Heart left ventricle (tissue), 16 donors: ENCODE data around the gene AFAP1L2. TPM values are rescaled to one million over a fixed set of nuclear protein-coding genes. Genes with fewer than 3 reads are reported as not detected.
A peak's percentile ranks its signal among the peaks of the same experiment; 100 is the strongest.

Experiments
- ATAC-seq, 4 donors: fragments of 200-7000 bp; cut with Tn5 transposase; one replicate each; pipeline ENCODE4 v1.9.1; 2020 to 2022; ENCODE audit warnings: moderate library complexity in 4 of 4, mild to moderate bottlenecking in 3 of 4, moderate number of reproducible peaks in 1 of 4
- DNase-seq, 5 donors: peaks; one replicate each; pipeline ENCODE4 v3.0.0-alpha.2; 2020
- H3K27ac ChIP-seq, 12 donors: fragments of 200-600 bp; sonication (generic) in 4 of 12; one replicate each; pipeline versions ENCODE4 v1.5.0 to v1.8.0; 2016 to 2022; ENCODE audit warnings: mild to moderate bottlenecking in 2 of 12
- H3K27me3 ChIP-seq, 9 donors: fragments of 200-600 bp; sonication (generic) in 2 of 9; one replicate each; pipeline versions ENCODE4 v1.5.1 to v1.8.0; 2016 to 2022; ENCODE audit warnings: mild to moderate bottlenecking in 3 of 9
- H3K36me3 ChIP-seq, 9 donors: fragments of 200-600 bp; sonication (generic) in 2 of 9; one replicate each; pipeline versions ENCODE4 v1.5.0 to v1.8.0; 2018 to 2022; ENCODE audit warnings: mild to moderate bottlenecking in 2 of 9
- H3K4me1 ChIP-seq, 12 donors: fragments of 200-600 bp; sonication (generic) in 4 of 12; one replicate each; pipeline versions ENCODE4 v1.5.0 to v1.8.0; 2016 to 2022; ENCODE audit warnings: mild to moderate bottlenecking in 3 of 12
- H3K4me3 ChIP-seq, 12 donors: fragments of 200-600 bp; sonication (generic) in 4 of 12; one replicate each; pipeline versions ENCODE4 v1.5.0 to v1.8.0; 2017 to 2022; ENCODE audit warnings: mild to moderate bottlenecking in 9 of 12, moderate library complexity in 4 of 12
- H3K9me3 ChIP-seq, 12 donors: fragments of 200-600 bp; sonication (generic) in 4 of 12; one replicate each; pipeline versions ENCODE4 v1.5.0 to v1.8.0; 2016 to 2022; ENCODE audit warnings: mild to moderate bottlenecking in 1 of 12
- CTCF ChIP-seq, 12 donors: fragments of 200-600 bp; sonication (generic) in 4 of 12; IDR thresholded peaks; one replicate each; pipeline versions ENCODE4 v1.5.0 to v1.8.0; 2018 to 2022; ENCODE audit warnings: antibody characterized with exemption in 12 of 12, mild to moderate bottlenecking in 5 of 12
- POLR2A ChIP-seq, 2 donors: fragments of 450-650 bp; IDR thresholded peaks; one replicate each; pipeline ENCODE4 v1.6.1; 2017; ENCODE audit warnings: antibody characterized with exemption in 2 of 2, mild to moderate bottlenecking in 2 of 2, moderate library complexity in 2 of 2
- WGBS, 4 donors: extraction: QIAGEN DNeasy Blood & Tissue Kit in 2 of 4; methylation state at CpG; one replicate each; pipeline versions ENCODE4 v1.1.5 to v1.1.7; 2013 to 2018; 5-methylcytosine and 5-hydroxymethylcytosine counted together
- intact Hi-C, 10 donors: fragments of 100-400 bp; cut with DNase I; formaldehyde crosslinking; loops; one replicate each; pipeline versions ENCODE4 v1.11.1 to v1.14.2; 2022
- polyA plus RNA-seq, 2 donors: library from polyadenylated mRNA; stranded (reverse); fragments of 200-250 nt; gene quantifications; one replicate each; pipeline ENCODE4 v1.2.3, GENCODE V29; 2013
- total RNA-seq, 9 donors: library from RNA; depleted of rRNA in 2 of 9; stranded (reverse); fragments of >200 nt in 2 of 9; fragmentation: NEBNext Ultra II Directional in 3 of 9; extraction: Animal tissue kit (Norgen Biotek cat#: 25700) in 3 of 9; gene quantifications; one replicate each; pipeline versions ENCODE4 v1.1.0 to v1.2.4, GENCODE V29; 2016 to 2023
- donor health status: ischemic (EF 13 %, LVEDD 7.1; RV severe dilation, severe dysfunction).
- donor health status: healthy with polysubstance abuse.
- donor health status: DM: no; HTN: yes; CAD: no.
- donor health status: DM: no; HTN: no; CAD: no.
- donor health status: ischemic (EF 25% LVEDD 6.9; RV normal size, moderate dysfunction).
- donor health status: ischemic (EF 25% LVEDD 5.7; RV mildly dilated, moderate dysfunction).
- donor health status: healthy.
- donor health status: DM: yes; HTN: yes; CAD: no.
- donor health status: ischemic (EF 35%, LVEDD 5.7; RV mildly dilated, moderate dysfunction).
- donor health status: nonischemic (EF 11% LVEDD 7.7; RV severe dilation, severe dysfunction).
- donor health status: DM: yes; HTN: yes; CAD: no.
- donor health status: PGD.
- donor health status: ischemic (EF 29% LVEDD 5.4; RV normal size, mild dysfunction).
- donor health status: nonischemic (EF 23%, LVEDD 6.1; RV moderate dilation, normal function).

AFAP1L2 gene
- total and polyA plus RNA-seq, 11 donors = 2.8 to 8.2 (median 4.3) TPM

GRCh38 chr10:114403541-114404161 lies 651 bp downstream of the AFAP1L2 start:
- peak; percentile 44 to 71 (median 59) for ATAC-seq
- Histone ChIP-seq H3K9me3 (peaks cover 0 to 2% (median 0%) of the 10 kb centered on the region in 12 donors), H3K4me1 (peaks cover 4 to 66% (median 27%) of the 10 kb centered on the region in 12 donors), H3K36me3 (no peaks in the 10 kb centered on the region), H3K27me3 (peaks cover 0 to 39% (median 5%) of the 10 kb centered on the region in 9 donors), H3K4me3 (peak overlapping the region; percentile 52 to 71 (median 61)), H3K27ac (peak overlapping the region; percentile 37 to 76 (median 68))
- intact Hi-C loops = loop anchor here in 5 of 10 donors (5.0 to 10.0 kb wide), 5 partner anchors 66 to 101 kb away; no protein-coding TSS in a partner anchor
- WGBS, 4 donors = 0 to 2% (median 1%) methylated on average over 32 to 44 of the region's 44 CpGs
- TF ChIP-seq CTCF (IDR thresholded peaks at IDR 0.05) = peak in 9 of 12 donors; percentile 11 to 50 (median 31)
- no peak for TF ChIP-seq POLR2A (IDR thresholded peaks at IDR 0.05)
- peak in 4 of 5 donors; percentile 55 to 74 (median 58) for DNase-seq

DNA sequence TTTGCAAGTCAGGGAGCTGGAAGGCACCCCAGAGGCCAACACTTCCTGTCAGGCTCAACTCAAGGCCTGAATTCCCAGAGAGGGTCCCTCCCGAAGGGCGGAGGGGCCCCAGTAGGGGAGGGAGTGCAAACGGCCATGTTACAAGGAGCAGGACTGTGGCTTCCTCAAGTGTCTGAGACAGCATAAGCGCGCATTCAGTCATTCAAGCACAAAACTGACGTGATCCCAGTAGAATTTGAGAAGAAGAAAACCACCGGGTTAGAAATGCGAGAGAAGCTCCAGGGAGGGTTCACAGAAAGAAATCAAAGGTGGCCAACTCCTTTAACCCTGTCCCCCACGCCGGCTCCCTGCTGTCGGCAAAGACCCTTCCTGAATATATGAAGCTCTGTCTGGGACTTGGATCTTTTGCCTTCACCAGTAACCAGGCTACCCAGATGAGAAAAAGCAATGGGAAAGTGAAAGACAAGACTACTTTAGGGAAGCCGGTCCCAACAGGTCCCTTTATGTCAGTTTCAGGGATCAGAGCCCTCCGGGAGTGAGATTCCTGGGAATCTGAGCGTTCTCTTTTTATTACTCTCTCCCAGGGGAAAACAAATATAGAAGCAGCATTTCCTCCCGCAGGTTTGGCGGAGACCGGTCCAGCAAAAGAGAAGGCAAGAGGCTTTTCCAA lies 1.3 kb downstream of the AFAP1L2 start:
- peaks cover 0 to 39% (median 5%) of the 10 kb centered on the region in 9 donors for H3K27me3 ChIP-seq
- DNase-seq (no peak), ATAC-seq (peak in 1 of 4 donors; percentile 16)
- H3K4me1 ChIP-seq = peaks cover 4 to 71% (median 29%) of the 10 kb centered on the region in 12 donors
- WGBS, 4 donors = 27 to 30% (median 28%) methylated on average over 17 of the region's 17 CpGs
- H3K9me3 ChIP-seq = peaks cover 0 to 2% (median 0%) of the 10 kb centered on the region in 12 donors
- H3K36me3 ChIP-seq = no peaks in the 10 kb centered on the region
- no peak for TF ChIP-seq CTCF (IDR thresholded peaks at IDR 0.05)
- no peak for TF ChIP-seq POLR2A (IDR thresholded peaks at IDR 0.05)
- intact Hi-C loops = loop anchor here in 5 of 10 donors (5.0 to 10.0 kb wide), 5 partner anchors 66 to 101 kb away; no protein-coding TSS in a partner anchor
- H3K4me3 ChIP-seq = peak overlapping the region; percentile 52 to 71 (median 61)
- peak overlapping the region; percentile 37 to 76 (median 68) for H3K27ac ChIP-seq

GRCh38 chr10:114402233-114402632 lies 2.1 kb downstream of the AFAP1L2 start:
- H3K9me3 ChIP-seq = peaks cover 0 to 2% (median 0%) of the 10 kb centered on the region in 12 donors
- H3K27me3 ChIP-seq = peaks cover 0 to 39% (median 5%) of the 10 kb centered on the region in 9 donors
- peak overlapping the region in 5 of 12 donors; percentile 60 to 71 (median 68) for H3K4me3 ChIP-seq
- peaks cover 4 to 75% (median 32%) of the 10 kb centered on the region in 12 donors for H3K4me1 ChIP-seq
- H3K27ac ChIP-seq = peak overlapping the region in 8 of 12 donors; percentile 54 to 76 (median 73)
- no peaks in the 10 kb centered on the region for H3K36me3 ChIP-seq
- ATAC-seq = no peak
- DNase-seq = no peak
- intact Hi-C loops = loop anchor here in 5 of 10 donors (5.0 to 10.0 kb wide), 5 partner anchors 65 to 100 kb away; no protein-coding TSS in a partner anchor
- TF ChIP-seq POLR2A (IDR thresholded peaks at IDR 0.05) (no peak), CTCF (IDR thresholded peaks at IDR 0.05) (no peak)
- 73 to 88% (median 83%) methylated on average over 2 of the region's 2 CpGs for WGBS, 4 donors
